Naive thymus-derived CD8-positive, alpha-beta T cell (primary cell): ENCODE results near the gene YOD1. TPM values are rescaled to one million over a fixed set of nuclear protein-coding genes. Genes with fewer than 3 reads are reported as not detected.

Source experiments
- ATAC-seq, 2 donors: fragments of 150-1000 bp; cut with Tn5 transposase in 1 of 2; sonication (Bioruptor Pico), chemical (Tn5 transposase) in 1 of 2; 1 replicate in 1 of 2; 2 replicates in 1 of 2; pipeline ENCODE4 v1.10.0; 2021; ENCODE audit warnings: mild to moderate bottlenecking in 2 of 2, moderate library complexity in 2 of 2
- POLR2A ChIA-PET: fragments of 350-600 bp; sonication (Branson Sonifier 250); formaldehyde crosslinking; loops from one replicate; lab custom pipeline; 2021; ENCODE audit warnings: antibody characterized with exemption; lab: Charles Lee
- DNase-seq, 10 donors: peaks; one replicate each; pipeline versions ENCODE4 v3.0.0 to v3.0.0-alpha.2; 2020 to 2022
- H3K27ac Mint-ChIP-seq, 10 donors: one replicate each; pipeline ENCODE4 v1.8.0; 2020 to 2022; ENCODE audit warnings: mild to moderate bottlenecking in 10 of 10, mixed read lengths in 10 of 10, moderate library complexity in 4 of 10, inconsistent platforms in 1 of 10
- H3K27me3 Mint-ChIP-seq, 5 donors: one replicate each; pipeline ENCODE4 v1.8.0; 2021 to 2022; ENCODE audit warnings: mixed read lengths in 5 of 5
- H3K36me3 Mint-ChIP-seq, 3 donors: one replicate each; pipeline ENCODE4 v1.8.0; 2020 to 2022; ENCODE audit warnings: mixed read lengths in 3 of 3, mild to moderate bottlenecking in 2 of 3, inconsistent platforms in 1 of 3
- H3K4me1 Mint-ChIP-seq, 4 donors: one replicate each; pipeline ENCODE4 v1.8.0; 2021 to 2022; ENCODE audit warnings: mixed read lengths in 4 of 4
- H3K4me3 Mint-ChIP-seq, 10 donors: one replicate each; pipeline ENCODE4 v1.8.0; 2020 to 2022; ENCODE audit warnings: mild to moderate bottlenecking in 10 of 10, mixed read lengths in 10 of 10, moderate library complexity in 6 of 10, inconsistent platforms in 1 of 10
- H3K9me3 Mint-ChIP-seq, 9 donors: one replicate each; pipeline ENCODE4 v1.8.0; 2020 to 2022; ENCODE audit warnings: mixed read lengths in 9 of 9, mild to moderate bottlenecking in 3 of 9, inconsistent platforms in 1 of 9, moderate library complexity in 1 of 9
- polyA plus RNA-seq, 3 donors: library from polyadenylated mRNA; unstranded; fragments of 300-500 nt; fragmentation: Illumina TruSeq; gene quantifications; one replicate each; pipeline ENCODE4 v1.2.3, GENCODE V29; 2021
- total RNA-seq, 8 experiments: library from RNA in 2 of 8; stranded (reverse) in 2 of 8; gene quantifications; one replicate each; pipeline ENCODE4 v1.2.3 and lab custom pipeline; 2021 to 2026

The YOD1 gene
- total and polyA plus RNA-seq, 5 experiments from 2014 or later: 0.70 to 12.0 (median 1.3) TPM

DNA sequence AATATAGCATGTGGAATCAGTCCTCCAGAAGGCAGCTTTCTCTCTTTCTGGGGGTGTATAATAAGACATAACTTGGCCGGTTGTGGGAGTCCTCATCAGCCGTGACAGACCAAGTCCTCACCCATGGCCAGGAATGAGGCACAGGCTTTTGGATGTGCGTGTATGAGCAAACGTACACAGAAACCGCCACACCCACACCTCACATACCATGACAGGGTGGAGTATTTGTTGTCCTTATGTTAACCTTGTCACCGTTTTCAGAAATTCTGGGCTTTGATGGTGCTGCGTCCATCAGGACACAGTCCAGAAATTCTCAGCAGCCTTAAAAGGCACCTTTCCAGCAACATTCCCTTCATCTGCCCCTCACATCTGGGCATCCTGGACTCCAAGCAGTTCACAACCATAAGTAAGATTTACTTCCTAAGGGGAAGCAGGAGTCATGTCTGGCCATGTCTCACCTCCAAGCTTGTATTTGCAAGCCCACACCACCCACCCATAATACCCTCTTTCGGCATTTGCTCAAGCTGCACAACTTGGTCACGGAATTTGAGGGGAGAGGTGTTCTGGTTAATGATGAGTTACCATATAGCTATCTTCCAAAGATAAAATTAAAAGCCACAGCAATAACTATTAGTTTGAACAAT lies 30.8 kb downstream of the YOD1 start:
- H3K4me1 Mint-ChIP-seq: peaks cover 0 to 3% (median 0%) of the 10 kb centered on the region in 4 donors
- H3K4me3 Mint-ChIP-seq: no peak overlapping the region
- peaks cover 1 to 21% (median 10%) of the 10 kb centered on the region in 5 donors for H3K27me3 Mint-ChIP-seq
- no peak for ATAC-seq
- no peaks in the 10 kb centered on the region for H3K9me3 Mint-ChIP-seq
- no peak for DNase-seq
- no peaks in the 10 kb centered on the region for H3K36me3 Mint-ChIP-seq
- H3K27ac Mint-ChIP-seq: no peak overlapping the region
- POLR2A ChIA-PET: no interaction called here

DNA sequence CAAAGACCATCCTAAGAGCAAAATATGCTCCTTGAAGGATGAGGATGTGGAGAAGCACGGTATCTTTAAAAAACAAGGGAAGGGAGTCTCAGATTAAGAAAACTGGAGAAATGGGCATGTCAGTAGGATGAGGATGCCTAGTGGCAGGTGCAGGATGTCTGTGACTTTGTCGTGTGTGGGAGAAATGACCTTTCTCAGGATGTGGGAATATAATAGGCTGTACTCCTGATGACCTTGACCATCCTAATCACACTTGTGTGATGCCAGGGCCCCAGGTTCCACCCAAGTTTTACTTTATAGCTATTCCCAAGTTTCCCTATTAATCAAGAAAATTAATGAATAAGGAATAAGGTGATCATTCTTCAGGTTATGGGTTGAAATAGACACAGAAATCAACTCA lies 31.3 kb downstream of the YOD1 start:
- POLR2A ChIA-PET: no interaction called here
- no peaks in the 10 kb centered on the region for H3K9me3 Mint-ChIP-seq
- H3K4me3 Mint-ChIP-seq: no peak overlapping the region
- ATAC-seq (no peak), DNase-seq (no peak)
- peaks cover 0 to 3% (median 0%) of the 10 kb centered on the region in 4 donors for H3K4me1 Mint-ChIP-seq
- no peaks in the 10 kb centered on the region for H3K36me3 Mint-ChIP-seq
- H3K27ac Mint-ChIP-seq: no peak overlapping the region
- H3K27me3 Mint-ChIP-seq: peaks cover 6 to 19% (median 9%) of the 10 kb centered on the region in 5 donors

DNA sequence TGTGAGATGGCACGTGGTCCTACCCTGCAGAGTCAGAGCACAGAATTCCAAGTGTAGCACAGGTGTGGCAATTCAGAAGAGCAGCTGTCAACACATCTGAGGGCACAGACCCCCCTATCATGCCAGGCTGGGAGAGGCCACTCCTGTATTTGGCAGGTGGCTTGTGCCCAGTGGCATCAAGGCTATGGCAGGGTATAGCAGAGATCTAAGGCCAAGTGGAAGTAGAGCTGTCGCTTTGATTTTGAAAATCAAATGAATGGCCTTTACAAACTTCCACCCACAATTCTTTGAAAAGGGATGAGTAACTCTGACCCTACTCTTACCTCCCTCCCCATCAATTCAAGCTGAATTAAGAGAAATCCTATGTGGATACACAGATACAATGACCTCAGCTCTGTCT lies 31.8 kb downstream of the YOD1 start:
- no peak for DNase-seq
- peaks cover 0 to 3% (median 0%) of the 10 kb centered on the region in 4 donors for H3K4me1 Mint-ChIP-seq
- ATAC-seq: no peak
- H3K27me3 Mint-ChIP-seq: peaks cover 4 to 16% (median 11%) of the 10 kb centered on the region in 5 donors
- no peak overlapping the region for H3K27ac Mint-ChIP-seq
- no peak overlapping the region for H3K4me3 Mint-ChIP-seq
- H3K9me3 Mint-ChIP-seq: no peaks in the 10 kb centered on the region
- POLR2A ChIA-PET: no interaction called here
- no peaks in the 10 kb centered on the region for H3K36me3 Mint-ChIP-seq

DNA sequence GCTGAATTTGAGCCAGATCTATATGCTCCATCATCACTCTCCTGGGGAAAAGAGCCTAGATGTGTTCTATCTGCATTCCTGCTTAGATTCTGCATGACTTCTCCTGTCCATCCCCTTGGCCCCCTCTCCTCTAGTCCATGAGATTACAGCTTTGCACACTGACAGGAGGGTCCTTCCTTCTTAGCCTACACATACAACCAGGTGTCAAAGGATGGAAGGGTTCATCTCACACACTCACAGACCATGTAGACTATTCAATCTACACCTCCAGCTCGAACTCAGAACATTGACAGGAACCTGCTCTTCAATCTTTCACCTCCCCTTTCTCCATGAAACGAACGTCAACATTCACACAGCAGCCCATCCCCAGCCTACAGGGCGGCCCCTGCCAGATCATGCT lies 32.3 kb downstream of the YOD1 start:
- Mint-ChIP-seq H3K4me3 (no peak overlapping the region), H3K9me3 (no peaks in the 10 kb centered on the region), H3K36me3 (no peaks in the 10 kb centered on the region), H3K27me3 (peaks cover 4 to 16% (median 10%) of the 10 kb centered on the region in 5 donors), H3K4me1 (peaks cover 0 to 3% (median 0%) of the 10 kb centered on the region in 4 donors), H3K27ac (no peak overlapping the region)
- ATAC-seq (no peak), DNase-seq (no peak)
- POLR2A ChIA-PET: no interaction called here

DNA sequence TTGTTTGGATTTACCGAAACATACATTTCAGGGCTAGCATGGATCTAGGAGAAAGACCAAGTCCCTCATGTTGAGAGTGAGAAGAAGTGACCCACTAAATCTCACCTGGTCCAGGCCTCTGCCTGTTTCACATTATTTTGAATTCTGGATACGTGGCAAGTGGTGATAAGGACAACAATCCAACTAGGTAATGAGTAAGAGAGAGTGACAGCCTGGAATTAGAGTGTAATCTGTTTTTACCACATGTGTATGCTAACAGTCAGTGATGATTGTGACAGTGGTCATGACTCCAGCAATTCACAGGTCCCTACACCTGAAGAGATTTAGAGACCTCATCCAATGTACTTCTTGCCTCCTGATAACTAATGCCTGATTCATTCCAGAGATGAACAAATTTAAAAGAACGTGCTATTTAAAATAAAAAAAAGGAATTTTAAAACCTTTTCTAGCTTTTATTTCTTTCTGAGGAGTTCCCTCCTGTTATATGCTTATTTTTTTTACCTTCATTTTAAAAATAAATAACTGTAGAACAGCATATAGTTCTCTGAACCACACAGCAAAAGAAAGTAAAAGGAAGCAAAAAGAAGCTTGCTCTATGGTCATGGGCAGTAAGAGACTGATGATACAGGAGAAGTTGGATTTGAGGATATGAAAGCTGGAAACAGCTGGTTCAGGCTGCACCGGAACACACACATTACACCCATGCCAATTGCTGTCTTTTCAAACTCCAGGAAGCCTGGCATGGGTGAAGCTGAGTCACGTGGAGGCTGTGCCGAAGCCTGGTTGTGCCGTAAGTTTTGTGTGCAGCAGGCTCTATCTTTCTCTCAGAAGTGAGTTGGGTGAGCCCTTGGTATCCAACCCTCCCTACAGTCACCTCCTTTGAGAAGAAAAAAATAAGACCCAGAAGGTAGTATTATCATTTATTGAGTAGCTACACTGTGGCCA lies 33.1 kb downstream of the YOD1 start:
- Mint-ChIP-seq H3K36me3 (no peaks in the 10 kb centered on the region), H3K9me3 (no peaks in the 10 kb centered on the region), H3K27ac (no peak overlapping the region), H3K4me3 (no peak overlapping the region), H3K4me1 (peaks cover 0 to 3% (median 0%) of the 10 kb centered on the region in 4 donors), H3K27me3 (peaks cover 4 to 22% (median 13%) of the 10 kb centered on the region in 5 donors)
- ATAC-seq: no peak
- no peak for DNase-seq
- POLR2A ChIA-PET: no interaction called here

DNA sequence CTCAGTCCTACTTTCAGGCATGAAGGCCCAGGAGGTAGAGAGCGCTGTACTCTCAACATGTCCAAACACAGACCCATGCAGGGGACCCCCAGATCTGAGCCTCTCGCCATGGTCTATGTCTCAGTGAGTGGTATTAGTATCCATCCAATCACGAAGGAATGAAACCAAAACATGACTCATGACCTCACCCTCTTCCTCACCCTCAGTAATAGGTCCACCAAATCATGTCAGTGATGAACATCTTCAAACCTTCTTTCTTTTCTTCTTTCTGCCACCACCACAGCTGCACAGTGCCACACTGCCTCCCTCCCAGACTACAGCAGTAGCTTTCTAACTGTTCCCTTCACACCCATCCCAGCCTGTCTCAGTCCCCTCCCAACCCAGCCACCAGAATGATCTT lies 35.2 kb downstream of the YOD1 start:
- DNase-seq: no peak
- H3K36me3 Mint-ChIP-seq: no peaks in the 10 kb centered on the region
- no peaks in the 10 kb centered on the region for H3K9me3 Mint-ChIP-seq
- peaks cover 4 to 31% (median 16%) of the 10 kb centered on the region in 5 donors for H3K27me3 Mint-ChIP-seq
- H3K4me1 Mint-ChIP-seq: peaks cover 0 to under 1% (median 0%) of the 10 kb centered on the region in 4 donors
- H3K27ac Mint-ChIP-seq: no peak overlapping the region
- POLR2A ChIA-PET: no interaction called here
- H3K4me3 Mint-ChIP-seq: no peak overlapping the region
- ATAC-seq: no peak

DNA sequence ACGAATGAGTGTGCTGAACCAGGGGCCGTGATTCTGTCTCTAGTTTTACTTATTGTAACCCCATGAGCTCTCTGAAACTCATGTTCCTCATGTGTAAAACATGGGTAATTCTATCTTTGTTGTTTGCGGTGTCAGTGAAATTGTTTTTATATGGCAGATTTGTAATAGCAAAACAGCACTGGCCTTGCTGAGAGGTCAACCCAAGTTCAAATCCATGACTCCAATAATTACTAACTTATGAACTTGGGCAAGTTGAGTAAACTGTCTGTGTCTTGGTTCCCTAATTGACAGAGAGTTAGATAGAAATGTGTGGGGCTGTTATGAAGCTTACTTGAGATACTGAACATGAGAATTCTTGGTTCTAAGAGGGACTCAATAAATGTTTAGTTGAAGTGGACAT lies 36.3 kb downstream of the YOD1 start:
- no peaks in the 10 kb centered on the region for H3K36me3 Mint-ChIP-seq
- H3K27me3 Mint-ChIP-seq: peaks cover 4 to 30% (median 15%) of the 10 kb centered on the region in 5 donors

DNA sequence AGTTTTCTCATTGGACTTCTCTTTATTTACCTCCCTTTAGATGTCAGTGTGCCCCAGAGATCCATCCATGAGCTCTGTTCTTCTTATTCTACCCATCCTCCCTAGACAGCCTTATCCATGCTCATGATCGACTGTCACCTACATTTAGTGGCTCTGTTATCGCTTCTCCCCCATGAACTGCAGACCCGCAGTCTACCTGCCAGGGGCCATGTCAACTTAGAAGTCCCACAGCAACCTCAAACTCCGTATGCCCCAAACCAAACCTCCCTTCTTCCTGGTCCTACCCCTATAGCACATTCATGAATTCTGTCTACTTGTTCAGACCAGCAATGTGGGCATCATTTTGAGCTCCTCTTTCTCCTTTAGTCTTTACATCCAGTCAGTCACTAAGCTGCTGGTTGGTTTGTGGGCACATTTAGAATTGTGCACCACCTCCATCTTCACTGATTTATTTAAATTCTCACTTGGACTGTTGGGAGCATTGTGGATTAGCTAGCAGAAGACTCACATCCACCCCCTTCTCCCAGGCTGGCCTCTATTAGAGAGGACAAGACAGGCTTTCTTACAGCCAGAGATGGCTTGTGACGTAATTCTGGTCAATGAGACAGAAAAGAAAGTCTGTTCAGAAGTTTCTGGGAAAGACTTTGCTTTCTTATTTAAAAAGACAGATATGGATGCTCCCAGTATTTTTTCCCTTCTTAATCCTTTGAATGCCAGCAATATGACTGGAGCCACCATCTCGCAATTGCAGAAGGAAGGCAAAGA lies 37.5 kb downstream of the YOD1 start:
- ATAC-seq (no peak), DNase-seq (no peak)
- Mint-ChIP-seq H3K4me3 (no peak overlapping the region), H3K27me3 (peaks cover 4 to 28% (median 15%) of the 10 kb centered on the region in 5 donors), H3K9me3 (no peaks in the 10 kb centered on the region), H3K27ac (peak overlapping the region in 1 of 10 donors; percentile 32), H3K4me1 (no peaks in the 10 kb centered on the region), H3K36me3 (no peaks in the 10 kb centered on the region)
- POLR2A ChIA-PET: no interaction called here

More for the DNA sequence above, 36.3 kb downstream of the YOD1 start:
- no peak for DNase-seq
- Mint-ChIP-seq H3K27ac (no peak overlapping the region), H3K9me3 (no peaks in the 10 kb centered on the region), H3K4me3 (no peak overlapping the region), H3K4me1 (no peaks in the 10 kb centered on the region)
- POLR2A ChIA-PET: no interaction called here
- ATAC-seq: no peak

DNA sequence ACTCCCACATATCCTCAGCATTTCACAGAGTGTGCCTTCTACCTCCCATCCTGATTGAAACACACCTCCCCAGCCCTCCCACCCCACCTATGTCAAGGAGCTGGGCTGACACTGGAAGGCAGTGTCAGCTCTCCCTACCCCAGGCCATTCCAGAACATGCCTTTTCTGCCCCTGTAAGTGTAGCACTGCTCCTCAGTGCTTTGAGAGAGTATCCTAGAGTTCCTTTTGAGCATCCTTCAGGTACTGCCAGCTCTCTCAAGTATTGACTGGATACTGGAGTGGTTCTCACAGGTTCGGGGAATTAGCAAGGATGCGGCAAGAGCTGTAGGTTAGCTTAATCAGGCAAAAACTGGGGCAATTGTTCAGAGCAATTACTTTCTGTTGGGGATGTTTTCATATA lies 40.3 kb downstream of the YOD1 start:
- H3K27me3 Mint-ChIP-seq: peaks cover 6 to 28% (median 14%) of the 10 kb centered on the region in 5 donors
- no peaks in the 10 kb centered on the region for H3K36me3 Mint-ChIP-seq
- H3K4me3 Mint-ChIP-seq: no peak overlapping the region
- POLR2A ChIA-PET: interaction anchor here (0.6 kb wide), 1 partner anchor 239 kb away, joined by 3 read pairs; no protein-coding TSS in a partner anchor
- DNase-seq: no peak
- H3K4me1 Mint-ChIP-seq: no peaks in the 10 kb centered on the region
- no peak for ATAC-seq
- no peaks in the 10 kb centered on the region for H3K9me3 Mint-ChIP-seq
- no peak overlapping the region for H3K27ac Mint-ChIP-seq

DNA sequence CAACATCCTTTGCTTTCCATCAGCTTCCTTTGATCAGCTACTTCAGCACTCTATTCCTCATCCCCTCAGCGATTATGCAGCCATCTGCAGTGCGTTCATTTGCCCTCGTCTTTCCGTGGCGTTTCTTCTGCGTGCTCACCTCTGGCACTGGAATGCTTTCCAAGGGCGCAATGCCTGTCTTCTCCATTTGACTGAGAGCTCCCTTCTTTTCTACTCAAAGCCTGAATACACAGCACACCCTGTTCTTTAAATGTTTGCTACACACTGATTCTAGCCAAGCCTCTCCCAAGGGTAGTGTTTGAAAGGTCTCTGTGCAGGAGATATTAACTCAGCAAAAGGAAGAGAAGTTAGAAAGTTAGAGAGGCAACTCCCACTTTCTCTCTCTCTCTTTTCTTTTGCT lies 41.1 kb downstream of the YOD1 start:
- peaks cover 4 to 29% (median 14%) of the 10 kb centered on the region in 5 donors for H3K27me3 Mint-ChIP-seq
- no peaks in the 10 kb centered on the region for H3K9me3 Mint-ChIP-seq
- H3K4me3 Mint-ChIP-seq: no peak overlapping the region
- no peaks in the 10 kb centered on the region for H3K36me3 Mint-ChIP-seq
- POLR2A ChIA-PET: no interaction called here
- DNase-seq (no peak), ATAC-seq (no peak)
- H3K27ac Mint-ChIP-seq: no peak overlapping the region
- peaks cover 0 to 3% (median 2%) of the 10 kb centered on the region in 4 donors for H3K4me1 Mint-ChIP-seq

DNA sequence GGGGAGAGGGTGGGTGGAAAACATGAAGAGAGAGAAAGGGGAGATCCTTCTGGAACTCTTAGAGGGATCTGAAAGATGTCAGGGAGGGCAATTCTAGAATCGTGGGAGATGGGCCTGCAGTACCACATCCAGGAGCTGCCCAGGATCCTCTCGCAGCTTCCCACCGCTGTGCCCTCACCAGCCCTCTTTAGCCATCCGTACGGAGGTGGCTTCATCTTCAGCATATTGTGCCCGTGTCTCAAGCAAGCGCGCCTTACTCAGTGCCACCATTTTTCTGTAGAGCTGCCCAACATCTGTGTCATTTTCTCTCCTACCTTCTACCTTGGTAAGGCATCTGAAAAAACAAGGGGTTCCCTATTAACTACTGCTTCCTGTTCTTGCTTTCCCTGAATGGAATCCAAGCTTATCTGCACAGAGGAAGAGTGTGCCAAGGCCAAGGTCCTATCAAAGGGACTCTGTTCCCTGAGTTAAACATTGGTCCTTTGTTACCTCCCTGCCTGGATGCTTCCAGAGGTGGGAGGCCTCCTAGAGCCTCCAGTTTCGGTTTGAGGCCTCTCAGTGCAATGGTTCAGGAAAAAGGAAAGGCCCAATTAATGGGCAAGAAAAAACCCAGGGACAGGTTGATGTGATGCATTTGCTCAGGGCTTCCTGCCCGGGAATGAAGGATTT lies 41.7 kb downstream of the YOD1 start:
- POLR2A ChIA-PET: no interaction called here
- H3K27me3 Mint-ChIP-seq: peaks cover 4 to 25% (median 14%) of the 10 kb centered on the region in 5 donors
- ATAC-seq: no peak
- no peaks in the 10 kb centered on the region for H3K36me3 Mint-ChIP-seq
- no peak overlapping the region for H3K27ac Mint-ChIP-seq
- DNase-seq: no peak
- H3K4me1 Mint-ChIP-seq: peaks cover 0 to 7% (median 4%) of the 10 kb centered on the region in 4 donors
- no peak overlapping the region for H3K4me3 Mint-ChIP-seq
- no peaks in the 10 kb centered on the region for H3K9me3 Mint-ChIP-seq

DNA sequence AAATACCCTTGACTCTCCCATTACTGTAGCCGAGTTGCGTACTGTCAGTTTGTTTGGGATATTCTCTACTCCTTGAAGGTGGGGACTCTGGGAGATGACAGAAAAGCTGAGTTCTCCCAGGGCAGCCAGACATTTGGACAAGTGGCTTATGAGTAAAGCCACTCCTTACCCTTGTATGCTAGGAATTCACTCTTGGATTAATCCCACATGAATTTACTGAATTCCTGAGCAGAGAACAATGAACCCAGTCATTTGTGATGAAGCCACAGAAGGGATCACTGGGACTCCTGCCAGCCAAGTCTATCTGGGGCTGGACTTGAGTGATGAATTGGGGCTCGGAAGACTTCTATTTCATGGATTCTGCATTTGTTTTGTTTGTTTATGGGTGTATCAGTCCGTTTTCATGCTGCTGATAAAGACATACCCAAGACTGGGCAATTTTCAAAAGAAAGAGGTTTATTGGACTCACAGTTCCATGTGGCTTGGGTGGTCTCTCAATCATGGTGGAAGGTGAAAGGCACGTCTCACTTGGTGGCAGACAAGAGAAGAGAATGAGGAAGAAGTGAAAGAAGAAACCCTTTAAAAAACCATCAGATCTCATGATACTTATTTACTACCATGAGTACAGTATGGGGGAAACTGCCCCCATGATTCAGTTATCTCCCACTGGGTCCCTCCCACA lies 43.5 kb downstream of the YOD1 start:
- Mint-ChIP-seq H3K27me3 (peaks cover 4 to 17% (median 6%) of the 10 kb centered on the region in 5 donors), H3K4me3 (no peak overlapping the region), H3K9me3 (no peaks in the 10 kb centered on the region), H3K36me3 (no peaks in the 10 kb centered on the region), H3K27ac (no peak overlapping the region), H3K4me1 (peaks cover 0 to 7% (median 4%) of the 10 kb centered on the region in 4 donors)
- DNase-seq (no peak), ATAC-seq (no peak)
- POLR2A ChIA-PET: no interaction called here
